ENCODE measurements around the gene RHCE.
"Not testable (repeated sequence)": the region's sequence is repeated elsewhere in the genome, so short reads cannot be mapped to it uniquely, and the experiment has no call there.

RHCE gene

DNA sequence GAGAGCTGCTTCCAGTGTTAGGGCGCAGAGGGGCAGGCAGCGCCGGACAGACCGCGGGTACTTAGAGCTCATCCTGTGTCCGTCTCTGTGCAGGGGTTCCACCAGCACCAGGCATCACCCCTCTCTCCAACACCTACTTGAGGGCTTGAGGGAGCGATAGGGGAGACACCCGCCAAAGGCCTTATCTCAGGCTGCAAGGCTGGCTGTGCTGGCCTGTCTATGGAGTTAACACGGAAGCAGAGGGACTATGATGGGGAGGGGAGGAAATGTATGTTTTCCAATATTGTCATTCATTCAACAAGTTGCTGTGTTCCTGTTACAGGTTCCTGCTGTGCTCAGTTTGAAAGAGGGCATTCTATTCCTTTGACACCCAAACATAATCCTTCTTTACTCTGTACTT lies at the start of gene RHCE:
Gene RHCE, minus strand, starts transcription at position 111 of the 400 bp plus-strand sequence. Its CDS starts 39 bp downstream, at position 72.
- not testable (repeated sequence) for FAIRE-seq

DNA sequence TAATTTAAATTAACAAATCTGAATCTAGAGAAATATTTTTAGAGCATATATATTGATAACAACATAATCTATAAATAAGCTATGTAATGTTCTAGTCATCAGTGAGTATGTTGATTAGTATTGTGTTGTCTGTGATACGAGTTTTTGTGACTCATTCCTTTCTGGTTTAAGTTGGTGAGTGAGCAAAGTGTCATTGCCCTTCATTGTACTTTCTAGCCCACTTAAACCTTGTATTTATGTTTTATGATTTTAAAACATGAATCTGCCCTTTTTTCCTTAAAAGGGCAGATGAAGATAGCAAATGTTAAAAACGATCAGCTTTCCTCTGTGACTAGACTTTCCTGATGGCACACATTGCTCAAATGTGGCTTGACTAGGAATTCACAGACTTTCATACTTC lies 48.6 kb upstream of the RHCE start:
- no peak for FAIRE-seq

DNA sequence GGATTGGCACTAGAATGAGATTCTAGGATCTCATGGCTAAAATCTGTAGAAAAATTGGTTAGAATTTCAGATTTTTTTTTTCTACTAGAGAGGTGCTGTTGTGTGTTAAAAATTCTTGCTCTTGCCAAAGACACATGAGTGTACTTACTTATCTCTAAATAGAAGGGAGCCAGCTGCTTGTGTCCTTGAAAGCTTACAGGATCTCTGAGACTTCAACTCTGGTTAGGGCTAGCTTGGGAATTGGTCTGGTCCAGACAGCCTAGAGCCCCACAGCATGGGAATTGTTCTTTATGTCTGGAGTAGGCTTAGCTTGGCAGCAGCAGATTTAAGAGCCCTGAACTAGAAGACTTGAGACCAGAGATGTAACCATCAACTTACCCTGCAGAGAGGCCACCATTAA lies 47.4 kb upstream of the RHCE start:
- no peak for FAIRE-seq

DNA sequence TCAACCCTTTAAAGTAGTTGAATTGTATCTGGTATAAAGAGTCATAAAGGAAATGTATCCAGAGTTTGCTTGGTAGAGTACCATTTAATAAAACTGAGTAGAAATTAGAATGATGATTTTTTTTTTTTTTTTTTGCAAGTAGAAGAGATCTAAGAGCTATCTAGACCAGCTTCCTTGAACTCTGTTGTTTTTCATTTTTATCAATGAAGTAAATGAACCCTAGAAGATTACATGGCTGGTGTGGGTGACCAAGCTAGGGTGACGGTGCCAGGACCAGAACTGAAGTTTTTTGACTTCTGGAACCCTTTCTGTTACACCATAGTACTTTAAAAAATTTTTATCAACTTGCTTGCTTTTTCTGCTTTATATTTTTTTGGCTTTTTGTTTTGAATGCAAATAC lies 47.0 kb upstream of the RHCE start:
- no peak for FAIRE-seq

DNA sequence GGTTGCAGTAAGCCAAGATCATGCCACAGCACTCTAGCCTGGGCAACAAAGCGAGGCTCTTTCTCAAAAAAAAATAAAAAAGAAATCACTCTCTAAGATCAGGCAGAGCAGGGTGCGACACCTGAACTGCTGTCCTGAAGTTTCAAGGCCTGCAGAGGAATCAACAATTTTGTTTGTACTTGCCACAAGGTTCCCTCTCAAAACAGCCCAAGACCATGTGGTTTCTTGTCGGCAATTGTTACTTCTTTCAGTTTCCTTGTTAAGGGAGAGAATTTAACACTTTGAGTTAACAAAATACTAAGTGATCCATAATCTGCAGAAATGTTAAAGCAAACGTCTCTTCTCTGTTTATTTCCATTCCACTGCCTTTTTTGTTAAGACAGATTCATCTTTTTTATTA lies 46.6 kb upstream of the RHCE start:
- no peak for FAIRE-seq

DNA sequence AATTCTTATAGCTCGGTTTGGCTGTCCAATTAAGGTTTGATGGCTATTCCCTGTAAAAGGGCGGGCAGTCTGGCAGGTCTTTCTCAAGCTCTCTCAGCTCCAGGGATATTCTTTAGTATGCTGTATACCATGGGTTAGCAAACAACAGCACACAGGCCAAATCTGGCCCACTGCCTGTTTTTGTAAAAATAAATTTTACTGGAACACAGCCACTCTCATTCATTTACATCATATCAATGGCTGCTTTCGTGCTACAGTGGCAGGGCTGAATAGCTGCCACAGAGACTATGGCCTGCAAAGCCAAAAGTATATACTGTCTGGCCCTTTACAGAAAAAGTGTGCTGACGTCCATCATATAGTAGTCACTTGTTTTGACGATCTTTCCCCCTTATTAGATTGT lies 42.1 kb upstream of the RHCE start:
- no peak for FAIRE-seq

DNA sequence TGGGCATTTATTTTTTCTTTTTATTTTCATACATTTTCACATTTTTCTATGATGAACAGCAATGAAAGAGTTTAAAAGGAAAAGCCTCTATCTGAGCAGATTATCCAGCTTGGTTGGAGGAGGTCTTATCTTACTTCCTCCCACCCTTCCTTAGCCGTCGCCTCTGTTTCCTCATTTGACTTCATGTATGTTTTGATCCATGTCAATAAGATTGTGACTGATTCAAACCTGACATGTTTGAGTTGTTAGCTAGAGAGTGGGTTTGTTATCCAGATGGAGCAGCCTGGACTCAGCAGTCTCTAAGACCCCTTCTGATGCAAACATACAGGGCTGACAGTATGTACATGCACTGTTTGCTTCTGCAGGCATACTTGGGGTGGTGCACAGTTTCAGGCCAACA lies 41.2 kb upstream of the RHCE start:
- no peak for FAIRE-seq

DNA sequence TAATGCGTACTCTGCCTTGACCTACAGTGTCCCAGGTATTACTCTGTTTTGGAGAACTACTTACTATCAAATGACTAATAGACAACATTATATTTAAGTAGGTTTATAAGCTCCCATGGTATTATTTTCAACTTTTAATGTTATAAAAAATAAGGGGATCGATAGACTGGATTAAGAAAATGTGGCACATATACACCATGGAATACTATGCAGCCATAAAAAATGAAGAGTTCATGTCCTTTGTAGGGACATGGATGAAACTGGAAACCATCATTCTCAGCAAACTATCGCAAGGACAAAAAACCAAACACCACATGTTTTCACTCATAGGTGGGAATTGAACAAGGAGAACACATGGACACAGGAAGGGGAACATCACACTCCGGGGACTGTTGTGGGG lies 40.2 kb upstream of the RHCE start:
- FAIRE-seq = not testable (repeated sequence)

DNA sequence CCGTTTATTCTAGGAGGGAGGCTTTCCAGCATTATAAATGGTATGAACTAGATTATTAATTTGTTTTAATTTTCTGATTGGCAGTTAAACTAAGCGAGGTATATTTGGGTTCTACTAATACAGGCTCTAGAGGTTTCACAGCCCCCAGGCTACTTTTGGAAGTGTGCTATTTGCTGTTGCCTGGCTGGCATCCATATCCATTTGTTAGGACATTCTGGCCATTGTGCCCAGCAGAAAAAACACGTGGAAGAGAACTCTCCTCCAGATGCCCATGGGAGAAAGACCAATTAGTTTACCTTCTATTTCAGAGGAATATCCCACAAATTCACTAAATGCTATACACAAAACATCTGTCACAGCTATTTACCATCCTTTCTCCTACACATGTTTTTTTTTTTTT lies 39.4 kb upstream of the RHCE start:
- no peak for FAIRE-seq

DNA sequence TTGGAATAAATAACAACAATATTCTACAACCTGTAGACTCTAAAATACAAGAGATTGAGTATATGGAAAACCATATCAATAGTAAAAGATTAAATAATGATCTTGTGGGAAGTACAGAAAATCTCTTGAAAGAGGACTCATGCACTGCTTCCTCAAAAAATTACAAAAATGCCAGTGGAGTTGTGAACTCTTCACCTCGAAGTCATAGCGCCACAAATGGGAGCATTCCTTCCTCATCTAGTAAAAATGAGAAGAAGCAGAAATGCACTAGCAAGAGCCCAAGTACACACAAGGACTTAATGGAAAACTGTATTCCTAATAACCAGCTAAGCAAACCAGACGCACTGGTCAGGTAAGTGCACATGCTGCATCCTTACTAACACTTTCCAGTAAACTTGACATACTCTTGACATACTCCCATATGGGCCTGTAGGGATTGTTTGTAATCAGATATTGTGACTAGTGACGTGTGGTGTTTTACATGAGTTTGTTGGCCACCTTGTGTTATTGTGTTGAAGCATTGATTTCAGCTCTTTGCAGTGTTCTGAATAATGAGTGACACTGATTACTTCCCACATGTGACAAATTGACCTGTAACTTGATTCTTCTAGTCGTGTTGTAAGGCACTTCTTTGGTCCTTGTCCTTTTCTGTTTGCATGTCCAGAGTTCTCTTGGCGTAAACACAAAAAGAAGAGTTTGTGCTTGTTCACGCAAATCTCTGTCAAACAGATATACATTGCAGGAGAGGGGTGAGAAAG lies 38.1 kb upstream of the RHCE start:
- no peak for FAIRE-seq

DNA sequence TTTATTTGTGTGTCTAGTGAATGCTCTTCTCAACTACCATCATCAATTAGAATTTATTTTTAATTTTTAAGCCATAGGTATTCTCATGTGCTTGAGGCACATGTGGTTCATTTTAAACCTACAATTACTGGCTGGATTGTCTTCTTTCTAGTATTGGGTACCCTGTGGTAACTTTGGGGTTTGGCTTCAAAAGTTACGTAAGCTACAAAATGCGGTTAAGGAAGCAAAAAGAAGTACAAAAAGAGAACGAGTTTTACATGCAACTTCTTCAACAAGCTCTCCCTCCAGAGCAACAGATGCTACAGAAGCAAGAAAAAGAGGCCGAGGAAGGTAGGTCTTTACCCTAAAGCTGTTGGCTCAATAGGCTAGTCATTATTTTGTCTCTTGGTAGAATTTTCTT lies 35.9 kb upstream of the RHCE start:
- no peak for FAIRE-seq

DNA sequence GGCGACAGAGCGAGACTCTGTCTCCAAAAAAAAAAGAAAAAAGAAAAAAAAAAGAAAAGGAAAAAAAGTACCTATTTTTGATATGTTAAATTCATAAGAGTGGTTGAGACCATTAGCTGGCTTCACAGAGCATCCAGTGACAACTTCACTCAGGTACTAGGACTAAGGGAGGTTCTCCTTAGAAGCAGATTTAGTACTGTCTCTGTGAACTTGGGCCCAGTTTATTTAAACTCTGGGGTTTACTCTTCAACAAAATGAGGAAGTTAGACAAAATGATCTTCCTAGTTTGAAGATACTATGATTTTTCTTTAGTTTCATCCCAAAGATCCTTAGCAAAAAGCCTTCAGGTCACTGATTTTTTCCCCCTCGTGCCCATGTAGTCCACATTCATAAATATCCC lies 31.3 kb upstream of the RHCE start:
- FAIRE-seq = no peak

DNA sequence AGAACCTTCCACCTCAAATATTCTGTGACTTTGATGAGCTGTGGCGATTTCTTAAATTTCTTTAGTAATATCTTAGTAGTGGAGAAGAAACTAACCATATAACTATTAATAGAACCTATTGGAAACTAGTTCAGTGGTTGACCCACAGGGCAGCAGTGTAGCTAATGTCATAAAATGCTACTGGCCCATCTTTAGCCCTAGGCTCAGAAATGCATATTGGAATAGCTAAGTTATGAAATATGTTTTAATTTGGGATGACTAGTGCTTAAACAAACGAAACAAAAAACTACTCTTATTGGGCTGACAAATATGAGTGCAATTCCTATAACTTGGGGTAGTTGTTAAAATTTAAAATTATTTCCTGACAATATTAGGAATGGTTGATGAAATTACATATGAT lies 30.3 kb upstream of the RHCE start:
- FAIRE-seq = no peak

DNA sequence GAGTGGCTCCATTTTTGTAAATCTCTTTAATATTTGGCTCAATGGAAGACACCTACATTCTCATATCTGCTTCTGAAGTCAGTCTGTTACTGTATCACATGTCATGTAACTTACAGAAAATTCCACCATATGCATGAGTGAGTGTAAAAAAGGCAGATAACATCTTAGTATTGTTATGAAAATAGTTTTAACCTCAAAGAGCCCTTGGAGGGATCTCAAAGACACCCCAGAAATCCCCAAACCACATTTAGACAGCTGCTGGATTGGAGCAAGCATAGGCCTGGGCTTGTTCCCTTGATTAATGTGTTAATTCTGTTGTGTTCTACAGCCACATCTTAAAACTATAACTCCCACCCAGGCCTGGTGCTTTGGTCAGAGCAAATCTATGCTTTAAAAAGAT lies 26.9 kb upstream of the RHCE start:
- FAIRE-seq = no peak

DNA sequence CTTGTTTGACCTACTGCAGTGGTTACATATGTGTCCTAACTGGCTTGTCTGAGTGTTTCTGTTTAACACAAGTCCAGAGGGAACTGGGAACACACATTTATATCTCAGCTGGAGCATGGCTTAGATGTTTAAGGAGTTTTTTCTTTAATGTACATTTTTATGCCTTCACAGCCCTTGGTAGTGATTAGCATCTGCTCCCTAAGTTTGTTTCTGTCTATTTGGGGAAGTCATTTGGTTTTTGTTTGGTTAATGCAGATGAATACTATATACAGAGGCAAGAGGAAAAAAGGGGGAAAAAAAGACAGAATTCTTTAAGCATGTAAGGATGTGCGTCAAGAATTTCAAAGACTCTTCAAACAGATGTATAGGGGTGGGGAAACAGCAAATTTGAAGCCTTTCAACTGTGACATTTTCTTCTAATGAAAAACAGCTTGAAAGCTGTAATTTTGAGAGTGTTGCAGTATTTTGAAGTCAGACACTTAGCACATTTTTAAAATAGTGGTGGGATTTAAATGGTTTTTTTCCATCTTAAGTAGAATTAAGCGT lies 25.4 kb upstream of the RHCE start:
- no peak for FAIRE-seq

DNA sequence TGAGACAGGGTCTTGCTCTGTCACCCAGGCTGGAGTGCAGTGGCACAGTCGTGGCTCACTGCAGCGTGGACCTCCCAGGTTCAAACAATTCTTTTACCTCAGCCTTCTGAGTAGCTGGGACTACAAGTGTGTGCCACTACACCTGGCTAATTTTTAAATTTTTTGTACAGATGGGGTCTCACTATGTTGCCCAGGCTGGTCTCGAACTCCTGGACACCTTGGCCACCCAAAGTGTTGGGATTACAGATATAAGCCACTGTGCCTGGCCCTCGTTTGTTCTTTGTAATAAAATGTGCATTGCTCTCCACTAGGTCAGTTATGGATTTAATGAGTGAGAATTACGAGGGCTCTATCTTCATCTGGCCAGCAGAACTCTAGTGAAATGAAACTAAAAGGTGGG lies 24.0 kb upstream of the RHCE start:
- not testable (repeated sequence) for FAIRE-seq

DNA sequence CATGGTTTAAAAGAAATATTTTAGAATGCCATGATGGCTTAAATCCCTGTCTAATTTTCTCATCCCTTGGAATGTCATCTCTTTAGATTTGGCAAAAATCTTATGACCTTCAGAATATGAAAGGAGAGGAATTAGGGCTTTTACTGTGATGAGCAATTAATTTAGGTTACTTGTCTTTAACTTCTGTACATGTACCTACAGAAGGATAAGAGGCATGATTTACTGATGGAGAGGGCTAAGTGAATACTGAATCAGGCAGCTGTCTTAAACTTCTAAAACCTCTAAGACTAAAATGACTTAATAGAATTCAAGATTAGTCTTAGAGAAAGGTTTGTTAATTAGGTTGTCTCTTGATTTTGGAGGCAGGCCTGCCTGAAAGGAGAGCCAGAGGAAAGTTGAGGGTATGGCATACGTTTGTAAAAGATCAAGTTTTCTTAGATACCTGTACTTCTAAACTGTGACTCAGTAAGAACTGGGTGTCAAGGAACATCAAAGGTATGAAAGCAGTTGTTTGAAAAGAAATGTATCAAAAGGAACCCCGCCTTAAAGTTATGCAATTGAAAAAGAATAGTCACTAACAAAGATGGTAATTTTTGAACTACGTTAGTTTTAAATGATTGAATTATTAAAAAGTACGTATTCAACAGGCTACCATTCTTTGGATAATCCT lies 22.5 kb upstream of the RHCE start:
- FAIRE-seq = no peak

DNA sequence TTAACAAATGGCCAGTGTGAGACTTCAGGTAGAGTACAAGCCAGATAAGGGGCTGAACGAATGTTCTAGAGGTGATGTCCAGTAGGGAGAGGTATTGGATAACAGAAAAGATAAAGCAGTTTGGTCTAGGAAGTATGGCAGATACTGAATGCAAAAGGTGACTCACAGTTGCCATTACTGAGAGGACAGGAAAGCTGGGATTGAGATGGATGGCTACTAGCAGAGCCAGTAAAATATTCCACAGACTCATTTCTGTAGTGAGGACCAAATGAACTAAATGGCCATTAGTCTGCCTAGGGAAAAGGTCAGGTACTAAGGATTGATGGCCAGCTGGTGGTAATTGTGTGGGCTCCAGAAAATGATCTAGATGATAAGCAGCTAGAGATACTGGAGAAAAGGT lies 21.6 kb upstream of the RHCE start:
- no peak for FAIRE-seq

DNA sequence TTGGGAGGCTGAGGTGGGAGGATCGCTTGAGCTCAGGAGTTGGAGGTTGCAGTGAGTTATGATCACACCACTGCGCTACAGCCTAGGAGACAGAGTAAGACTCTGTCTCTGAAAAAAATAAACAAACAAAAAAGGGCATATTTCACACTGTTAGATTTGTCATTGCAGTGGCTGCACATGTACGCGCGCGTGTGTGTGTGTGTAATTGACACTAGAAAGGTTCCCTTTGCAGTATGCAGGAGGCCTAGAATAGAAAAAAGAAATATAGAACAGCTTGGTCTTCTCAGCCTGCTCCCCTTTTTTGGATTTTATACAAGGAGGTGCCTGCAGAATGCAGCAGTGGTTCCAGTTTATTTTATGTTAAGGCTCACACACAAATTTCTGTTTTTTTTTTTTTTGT lies 18.7 kb upstream of the RHCE start:
- no peak for FAIRE-seq

DNA sequence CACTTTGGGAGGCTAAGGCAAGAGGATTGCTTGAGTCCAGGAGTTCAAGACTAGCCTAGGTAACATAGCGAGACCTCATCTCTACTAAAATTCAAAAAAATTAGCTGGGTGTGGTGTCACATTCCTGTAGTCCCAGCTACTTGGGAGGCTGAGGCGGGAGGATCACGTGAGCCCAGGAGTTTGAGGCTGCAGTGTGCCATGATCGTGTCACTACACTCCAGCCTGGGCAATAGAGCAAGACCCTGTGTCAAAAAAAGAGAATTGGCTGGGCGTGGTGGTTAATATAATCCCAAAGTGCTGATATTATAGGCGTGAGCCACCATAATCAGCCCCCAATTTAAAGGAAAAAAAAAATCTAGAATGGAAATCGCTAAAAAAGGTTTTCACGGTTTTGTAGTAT lies 17.0 kb upstream of the RHCE start:
- no peak for FAIRE-seq

DNA sequence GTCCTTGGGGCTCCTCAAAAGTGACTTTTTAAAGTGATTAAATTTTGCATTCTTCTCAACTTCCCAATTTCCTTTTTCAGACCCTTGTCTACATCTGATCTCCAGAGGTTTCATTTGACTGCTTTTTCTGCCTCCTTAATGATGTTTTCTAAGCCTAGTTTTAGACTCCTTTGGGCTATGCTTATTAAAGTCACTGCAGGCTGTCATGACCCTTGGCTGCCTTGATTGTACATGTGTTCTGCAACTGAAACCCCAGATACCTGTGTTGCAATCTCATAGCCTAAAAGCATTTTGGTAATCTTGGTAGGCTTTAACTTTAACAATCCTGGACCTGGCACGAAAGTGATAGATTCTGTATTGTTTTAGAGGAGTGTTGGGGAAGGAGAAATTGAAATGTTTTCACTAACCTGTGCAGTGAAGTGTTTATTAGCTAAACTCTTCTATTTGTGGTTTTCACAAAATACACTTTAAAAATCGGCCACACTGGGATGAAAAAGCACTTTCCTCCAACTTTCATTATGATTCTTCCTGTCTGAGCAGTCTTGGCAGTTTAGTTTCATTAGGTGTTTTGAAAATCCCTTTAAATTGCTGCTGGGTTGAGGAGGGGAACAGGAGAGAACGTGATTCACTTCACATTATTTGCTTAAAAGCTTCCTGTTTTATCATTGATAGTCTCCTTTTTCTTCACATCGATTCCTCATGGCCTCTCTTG lies 14.9 kb upstream of the RHCE start:
- no peak for FAIRE-seq

DNA sequence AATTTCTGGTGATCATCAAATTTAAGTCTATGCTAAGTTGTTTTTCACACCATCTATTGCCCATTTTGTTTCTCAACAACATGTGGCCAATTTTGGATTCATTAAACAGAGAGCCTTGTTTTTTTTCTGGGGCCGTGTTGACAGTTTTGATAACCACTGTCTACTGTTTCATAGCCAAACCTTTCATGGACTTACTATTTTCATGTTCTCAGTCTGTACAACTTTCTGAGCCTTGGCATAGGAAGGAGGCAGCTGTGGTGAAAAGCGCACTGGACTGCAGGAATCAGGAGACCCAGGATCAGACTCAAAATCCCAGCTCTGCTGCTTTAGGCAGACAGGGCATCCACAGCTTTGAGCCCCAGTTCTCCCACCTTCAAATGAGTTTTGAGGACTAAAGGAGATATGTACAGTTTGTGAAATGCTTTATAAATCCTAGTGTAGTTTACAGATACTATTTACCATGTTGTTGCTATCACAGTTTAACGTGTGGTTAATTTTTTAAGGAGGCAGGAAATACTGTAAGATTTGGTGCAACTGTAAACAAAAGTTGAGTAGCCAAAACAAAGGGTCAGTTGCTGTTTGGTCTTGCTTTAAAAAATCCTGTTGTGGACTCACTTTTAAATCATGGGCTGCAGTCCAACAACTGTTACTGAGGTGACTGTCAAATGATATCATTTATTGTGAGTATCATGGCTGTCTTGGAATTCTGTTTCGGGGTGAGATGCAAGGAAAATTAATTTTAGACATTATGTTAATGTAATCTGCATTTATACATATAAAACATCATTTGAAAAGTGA lies 13.0 kb upstream of the RHCE start:
- no peak for FAIRE-seq
